Hindlimb muscle (tissue), 1 donor: ENCODE data around the gene PIF1. TPM values are rescaled to one million over a fixed set of nuclear protein-coding genes. Genes with fewer than 3 reads are reported as not detected.

Experiments used
- DNase-seq: peaks from one replicate; pipeline ENCODE4 v3.0.0-alpha.2; 2013
- polyA plus RNA-seq: library from polyadenylated mRNA; unstranded; fragments of 120-200 nt; gene quantifications from one replicate; pipeline ENCODE4 v1.2.1, GENCODE V29; 2013; ENCODE audit not compliant: insufficient read length

PIF1 gene
- 8.6 TPM for polyA plus RNA-seq

GRCh38 chr15:64825431-64826294, at the start of gene PIF1:
Gene PIF1, minus strand, starts transcription at chr15:64825647. Its CDS starts 1,312 bp downstream, at chr15:64824335.
- peak; percentile 96 for DNase-seq

GRCh38 chr15:64870353-64870752, 44.9 kb upstream of the PIF1 start:
- DNase-seq = no peak

- no peak for DNase-seq
Measured at GRCh38 chr15:64869501-64869900, 44.1 kb upstream of the PIF1 start.

GRCh38 chr15:64865998-64866520, 40.6 kb upstream of the PIF1 start:
- no peak for DNase-seq

GRCh38 chr15:64865126-64865997, 39.9 kb upstream of the PIF1 start:
- no peak for DNase-seq

GRCh38 chr15:64864068-64864467, 38.6 kb upstream of the PIF1 start:
- DNase-seq = peak; percentile 56

- no peak for DNase-seq
Measured at GRCh38 chr15:64862408-64862807, 37.0 kb upstream of the PIF1 start.

- DNase-seq = no peak
Measured at GRCh38 chr15:64861960-64862359, 36.5 kb upstream of the PIF1 start.

- DNase-seq = no peak
Measured at GRCh38 chr15:64861331-64861730, 35.9 kb upstream of the PIF1 start.

GRCh38 chr15:64859226-64859625, 33.8 kb upstream of the PIF1 start:
- no peak for DNase-seq

GRCh38 chr15:64858021-64858575, 32.7 kb upstream of the PIF1 start:
- no peak for DNase-seq

GRCh38 chr15:64857421-64857820, 32.0 kb upstream of the PIF1 start:
- no peak for DNase-seq

- DNase-seq = peak; percentile 36
Measured at GRCh38 chr15:64856429-64857145, 31.1 kb upstream of the PIF1 start.

- no peak for DNase-seq
Measured at GRCh38 chr15:64855205-64855975, 29.9 kb upstream of the PIF1 start.

GRCh38 chr15:64854526-64854925, 29.1 kb upstream of the PIF1 start:
- DNase-seq = no peak

- no peak for DNase-seq
Measured at GRCh38 chr15:64854041-64854440, 28.6 kb upstream of the PIF1 start.

- no peak for DNase-seq
Measured at GRCh38 chr15:64851503-64851840, 26.0 kb upstream of the PIF1 start.

- no peak for DNase-seq
Measured at GRCh38 chr15:64850778-64851502, 25.5 kb upstream of the PIF1 start.

GRCh38 chr15:64847876-64848716, 22.6 kb upstream of the PIF1 start:
- no peak for DNase-seq

GRCh38 chr15:64847448-64847847, 22.0 kb upstream of the PIF1 start:
- DNase-seq = no peak
